Measurements from ENCODE around the gene OR1I1.

- TF ChIP-seq CTCF (IDR thresholded peaks at IDR 0.05; ENCODE audit: insufficient read depth, low read length, poor library complexity, severe bottlenecking): no peak
- no peak for TF ChIP-seq EZH2phosphoT487 (conservative IDR thresholded peaks at IDR 0.05; ENCODE audit: low read length)
Observed at GRCh38 chr19:15136234-15136954, 54.4 kb downstream of the OR1I1 start.

All from SU-DHL-6 (cell line).